IMR-90 (cell line): ENCODE results near the gene CRISPLD2. TPM values are rescaled to one million over a fixed set of nuclear protein-coding genes. Genes with fewer than 3 reads are reported as not detected.

Experiments
- ATAC-seq: fragments of 200-7000 bp; cut with Tn5 transposase; 2 replicates; pipeline ENCODE4 v1.9.1; 2020; ENCODE audit warnings: low read depth, mild to moderate bottlenecking, moderate library complexity
- BruUV-seq: library from RNA; stranded (reverse); fragments of 400-500 nt; replicated peaks from 2 replicates; lab custom pipeline; 2021; lab: Mats Ljungman, UMichigan
- CTCF ChIA-PET: fragments of 300-600 bp; formaldehyde crosslinking; extraction: SDS; loops from one replicate; lab custom pipeline; 2021; ENCODE audit warnings: antibody characterized with exemption; lab: Yijun Ruan, JAX
- POLR2A ChIA-PET: fragments of 300-600 bp; sonication (Branson Sonifier 250); formaldehyde crosslinking; loops from one replicate; lab custom pipeline; 2022; ENCODE audit warnings: antibody characterized with exemption; ENCODE audit not compliant: unreplicated experiment; lab: Charles Lee
- DNase-seq: peaks from one replicate; pipeline ENCODE4 v3.0.0; 2013
- H2AFZ ChIP-seq: replicated peaks from 2 replicates; pipeline ENCODE3; 2013; ENCODE audit warnings: low read length, mild to moderate bottlenecking; ENCODE audit not compliant: poor library complexity
- H2AK5ac ChIP-seq: 2 replicates; pipeline ENCODE4 v1.6.1; 2013; ENCODE audit warnings: low read depth, low read length, inconsistent platforms
- H2AK9ac ChIP-seq: replicated peaks from 2 replicates; pipeline ENCODE3; 2013; ENCODE audit warnings: mild to moderate bottlenecking, low read depth, low read length, moderate library complexity; ENCODE audit not compliant: poor library complexity
- H2BK120ac ChIP-seq: 2 replicates; pipeline ENCODE4 v1.6.1; 2013; ENCODE audit warnings: low read depth, low read length, inconsistent platforms
- H2BK15ac ChIP-seq: 3 replicates; pipeline ENCODE4 v1.6.1; 2013; ENCODE audit warnings: low read depth, low read length, inconsistent platforms
- H2BK20ac ChIP-seq: 2 replicates; pipeline ENCODE4 v1.6.1; 2013; ENCODE audit warnings: low read depth, mild to moderate bottlenecking, inconsistent platforms, low read length, moderate library complexity
- H2BK5ac ChIP-seq: 2 replicates; pipeline ENCODE4 v1.6.1; 2013; ENCODE audit warnings: mild to moderate bottlenecking, low read depth, low read length, inconsistent platforms; ENCODE audit not compliant: poor library complexity, severe bottlenecking
- H3K14ac ChIP-seq: replicated peaks from 2 replicates; pipeline ENCODE4 v1.6.1; 2013; ENCODE audit warnings: low read depth, low read length, inconsistent platforms
- H3K18ac ChIP-seq: 2 replicates; pipeline ENCODE4 v1.6.1; 2013; ENCODE audit warnings: low read depth, low read length, control low read depth
- H3K23ac ChIP-seq: 2 replicates; pipeline ENCODE4 v1.6.1; 2013; ENCODE audit warnings: low read depth, low read length, inconsistent platforms
- H3K27ac ChIP-seq: 2 replicates; pipeline ENCODE4 v1.5.1; 2013; ENCODE audit warnings: mild to moderate bottlenecking, control low read depth, low read length; ENCODE audit not compliant: insufficient read depth
- H3K27me3 ChIP-seq: 2 replicates; pipeline ENCODE4 v1.6.1; 2013; ENCODE audit warnings: low read length; ENCODE audit not compliant: control insufficient read depth, insufficient read depth
- H3K36me3 ChIP-seq: 2 replicates; pipeline ENCODE4 v1.6.1; 2013; ENCODE audit warnings: low read length, mixed read lengths; ENCODE audit not compliant: control insufficient read depth, insufficient read depth
- H3K4ac ChIP-seq: 2 replicates; pipeline ENCODE4 v1.6.1; 2013; ENCODE audit warnings: low read depth, low read length, inconsistent platforms
- H3K4me1 ChIP-seq: 2 replicates; pipeline ENCODE4 v1.6.1; 2013; ENCODE audit warnings: low read length, mixed read lengths; ENCODE audit not compliant: control insufficient read depth, insufficient read depth
- H3K4me2 ChIP-seq: 2 replicates; pipeline ENCODE4 v1.6.1; 2013; ENCODE audit warnings: low read depth, mild to moderate bottlenecking, control low read depth, low read length, moderate library complexity
- H3K4me3 ChIP-seq: 2 replicates; pipeline ENCODE4 v1.5.1; 2013; ENCODE audit warnings: low read depth, mild to moderate bottlenecking, control low read depth, low read length, moderate library complexity; ENCODE audit not compliant: insufficient read depth
- H3K56ac ChIP-seq: 2 replicates; pipeline ENCODE4 v1.6.1; 2013; ENCODE audit warnings: low read length, inconsistent platforms; ENCODE audit not compliant: insufficient read depth; ENCODE audit errors: extremely low read depth
- H3K79me1 ChIP-seq, 2 experiments: 2 replicates each; pipeline ENCODE4 v1.6.1; 2013; ENCODE audit warnings: low read length in 2 of 2, inconsistent platforms in 1 of 2, low read depth in 1 of 2
- H3K9ac ChIP-seq: 2 replicates; pipeline ENCODE4 v1.6.1; 2013; ENCODE audit warnings: low read depth, low read length, control low read depth
- H3K9me1 ChIP-seq: 2 replicates; pipeline ENCODE4 v1.6.1; 2013; ENCODE audit warnings: low read length, inconsistent platforms; ENCODE audit not compliant: insufficient read depth
- H3K9me3 ChIP-seq: 2 replicates; pipeline ENCODE4 v1.6.1; 2013; ENCODE audit warnings: low read length; ENCODE audit not compliant: control insufficient read depth, insufficient read depth
- H4K20me1 ChIP-seq: 2 replicates; pipeline ENCODE4 v1.6.1; 2013; ENCODE audit warnings: low read length, inconsistent platforms; ENCODE audit not compliant: insufficient read depth
- H4K5ac ChIP-seq: 2 replicates; pipeline ENCODE4 v1.6.1; 2013; ENCODE audit warnings: mild to moderate bottlenecking, low read depth, low read length, control low read depth
- H4K8ac ChIP-seq, 2 experiments: 2 replicates each; pipeline ENCODE4 v1.6.1; 2013; ENCODE audit warnings: low read depth in 2 of 2, low read length in 2 of 2, control low read depth in 1 of 2, inconsistent platforms in 1 of 2
- H4K91ac ChIP-seq: 2 replicates; pipeline ENCODE4 v1.6.1; 2013; ENCODE audit warnings: low read depth, low read length, inconsistent platforms; ENCODE audit not compliant: insufficient read depth
- CEBPB ChIP-seq: IDR thresholded peaks from 2 replicates; pipeline ENCODE4 v1.6.1; 2012; ENCODE audit warnings: low read depth, low read length, improper control_type of control experiment
- CHD1 ChIP-seq: IDR thresholded peaks from 2 replicates; pipeline ENCODE4 v1.6.1; 2012; ENCODE audit warnings: low read depth, low read length, improper control_type of control experiment
- NFE2L2 ChIP-seq: fragments of 150-350 bp; IDR thresholded peaks from 2 replicates; pipeline ENCODE4 v1.6.1; 2016; ENCODE audit warnings: low read depth, mild to moderate bottlenecking, low read length
- SMC3 ChIP-seq: fragments of 150-350 bp; IDR thresholded peaks from 2 replicates; pipeline ENCODE4 v1.6.1; 2016; ENCODE audit warnings: low read depth, mild to moderate bottlenecking, antibody characterized with exemption, low read length, moderate library complexity
- USF2 ChIP-seq: fragments of 150-350 bp; IDR thresholded peaks from 2 replicates; pipeline ENCODE4 v1.6.1; 2017; ENCODE audit warnings: mild to moderate bottlenecking, antibody characterized with exemption, low read length, low read depth
- WGBS, 2 experiments: methylation state at CpG; one replicate each; pipeline versions ENCODE4 v1.1.5 to v1.1.7; 2013; ENCODE audit warnings: missing lambda C conversion rate in 2 of 2; ENCODE audit not compliant: insufficient read length in 1 of 2; ENCODE audit errors: extremely low coverage in 2 of 2; 5-methylcytosine and 5-hydroxymethylcytosine counted together
- dilution Hi-C: fragments of 300-500 bp; cut with HindIII; formaldehyde crosslinking; loops from one replicate; pipeline ENCODE4 v1.14.3; 2018; ENCODE audit warnings: low sequenced_read_pairs; ENCODE audit not compliant: unreplicated experiment
- in situ Hi-C: fragments of 300-500 bp; cut with MboI; formaldehyde crosslinking; loops from 3 replicates; pipeline ENCODE4 v1.14.3; 2019; ENCODE audit warnings: low sequenced_read_pairs, inconsistent platforms, mixed read lengths
- intact Hi-C: fragments of 100-400 bp; cut with micrococcal nuclease; formaldehyde crosslinking; loops from 2 replicates; pipeline ENCODE4 v1.10.0; 2022
- polyA plus RNA-seq, 3 experiments: library from polyadenylated mRNA; depleted of rRNA; stranded (reverse); fragments of >200 nt; gene quantifications; 2 replicates each; pipeline ENCODE4 v1.2.3, GENCODE V29; 2012; ENCODE audit warnings: low replicate concordance in 1 of 3
- total RNA-seq: library from RNA; depleted of rRNA; stranded (reverse); fragments of >200 nt; gene quantifications from 2 replicates; pipeline ENCODE4 v1.2.3, GENCODE V29; 2012
- TF ChIP-seq, protein P1 (sequence below): conservative IDR thresholded peaks from 2 replicates; pipeline ENCODE4 v1.5.1; 2012; ENCODE audit warnings: mild to moderate bottlenecking, low read depth, low read length, improper control_type of control experiment

The CRISPLD2 gene
- total and polyA plus RNA-seq, 2 of the 4 experiments (the other 2 are of a cell fraction) = 23.1 to 37.5 TPM

DNA sequence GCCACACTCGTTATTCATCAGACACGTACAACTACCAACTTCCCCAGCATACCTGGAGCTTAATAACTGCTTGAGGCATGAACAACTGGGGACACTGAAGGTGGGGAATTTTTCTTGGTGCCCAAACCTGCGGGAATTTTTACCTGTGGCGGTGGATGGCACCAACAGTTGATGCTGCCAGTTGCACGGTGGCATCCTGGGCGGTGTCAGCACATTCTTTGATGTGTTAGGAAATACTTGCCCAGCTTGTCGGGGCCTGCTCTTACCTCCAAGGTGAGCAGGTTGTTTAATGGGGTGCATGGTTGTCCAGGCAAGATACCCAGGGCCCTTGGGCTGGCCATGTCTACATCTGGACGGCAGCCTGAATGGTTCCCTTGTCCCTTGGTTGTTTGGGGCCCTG lies 79.6 kb downstream of the CRISPLD2 start:
- no peak for TF ChIP-seq CHD1
- TF ChIP-seq, protein P1, sequence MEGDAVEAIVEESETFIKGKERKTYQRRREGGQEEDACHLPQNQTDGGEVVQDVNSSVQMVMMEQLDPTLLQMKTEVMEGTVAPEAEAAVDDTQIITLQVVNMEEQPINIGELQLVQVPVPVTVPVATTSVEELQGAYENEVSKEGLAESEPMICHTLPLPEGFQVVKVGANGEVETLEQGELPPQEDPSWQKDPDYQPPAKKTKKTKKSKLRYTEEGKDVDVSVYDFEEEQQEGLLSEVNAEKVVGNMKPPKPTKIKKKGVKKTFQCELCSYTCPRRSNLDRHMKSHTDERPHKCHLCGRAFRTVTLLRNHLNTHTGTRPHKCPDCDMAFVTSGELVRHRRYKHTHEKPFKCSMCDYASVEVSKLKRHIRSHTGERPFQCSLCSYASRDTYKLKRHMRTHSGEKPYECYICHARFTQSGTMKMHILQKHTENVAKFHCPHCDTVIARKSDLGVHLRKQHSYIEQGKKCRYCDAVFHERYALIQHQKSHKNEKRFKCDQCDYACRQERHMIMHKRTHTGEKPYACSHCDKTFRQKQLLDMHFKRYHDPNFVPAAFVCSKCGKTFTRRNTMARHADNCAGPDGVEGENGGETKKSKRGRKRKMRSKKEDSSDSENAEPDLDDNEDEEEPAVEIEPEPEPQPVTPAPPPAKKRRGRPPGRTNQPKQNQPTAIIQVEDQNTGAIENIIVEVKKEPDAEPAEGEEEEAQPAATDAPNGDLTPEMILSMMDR = no peak
- TF ChIP-seq SMC3 = no peak
- no peak for TF ChIP-seq NFE2L2
- TF ChIP-seq USF2 = no peak
- no peak for TF ChIP-seq CEBPB
- DNase-seq (no peak), ATAC-seq (no peak)
- H3K4me1 ChIP-seq = no peaks in the 10 kb centered on the region
- in situ Hi-C loops = no loop called here
- H2BK120ac ChIP-seq = no peak overlapping the region
- ChIA-PET CTCF (no interaction called here), POLR2A (no interaction called here)
- no peak overlapping the region for H2AK9ac ChIP-seq
- intact Hi-C loops = no loop called here
- no peak overlapping the region for H3K9ac ChIP-seq
- no peak overlapping the region for H4K8ac ChIP-seq
- H4K91ac ChIP-seq = no peak overlapping the region
- no CpG with 5 or more reads among the region's 8 CpGs for WGBS, 2 experiments
- H2BK20ac ChIP-seq = no peak overlapping the region
- H3K36me3 ChIP-seq = peaks cover 44% of the 10 kb centered on the region
- H3K4ac ChIP-seq = no peak overlapping the region
- no peaks in the 10 kb centered on the region for H3K79me1 ChIP-seq
- dilution Hi-C loops = no loop called here
- no peak overlapping the region for H3K56ac ChIP-seq
- no peak overlapping the region for H2AK5ac ChIP-seq
- H3K9me3 ChIP-seq = peaks cover 1% of the 10 kb centered on the region; the same call in 1 of the 2 replicates
- no peak overlapping the region for H3K18ac ChIP-seq
- no peak overlapping the region for H2BK5ac ChIP-seq
- BruUV-seq = no TSS peak
- no peaks in the 10 kb centered on the region for H3K27me3 ChIP-seq
- H2AFZ ChIP-seq = no peak overlapping the region
- H3K4me2 ChIP-seq = no peak overlapping the region
- H3K4me3 ChIP-seq = no peak overlapping the region
- H4K20me1 ChIP-seq = no peaks in the 10 kb centered on the region
- H3K23ac ChIP-seq = no peak overlapping the region
- H3K27ac ChIP-seq = no peak overlapping the region
- H3K9me1 ChIP-seq = no peaks in the 10 kb centered on the region
- H2BK15ac ChIP-seq = no peak overlapping the region
- no peak overlapping the region for H4K5ac ChIP-seq
- no peak overlapping the region for H3K14ac ChIP-seq
